HCT116 (cell line): Measurements from ENCODE around the gene TMEM123. TPM values are rescaled to one million over a fixed set of nuclear protein-coding genes. Genes with fewer than 3 reads are reported as not detected.

Experiments used
- ATAC-seq: fragments of 200-7000 bp; cut with Tn5 transposase; 2 replicates; pipeline ENCODE4 v1.9.1; 2020; ENCODE audit warnings: mild to moderate bottlenecking, moderate library complexity
- BruUV-seq: library from RNA; stranded (reverse); fragments of 400-500 nt; replicated peaks from 2 replicates; lab custom pipeline; 2021; lab: Mats Ljungman, UMichigan
- CTCF ChIA-PET: fragments of 300-600 bp; sonication (Branson Sonifier 250); formaldehyde crosslinking; loops from one replicate; lab custom pipeline; 2021; ENCODE audit warnings: antibody characterized with exemption; lab: Charles Lee
- POLR2A ChIA-PET: fragments of 300-600, 350-600 bp; sonication (Branson Sonifier 250); formaldehyde crosslinking; loops from one replicate; lab custom pipeline; 2021; ENCODE audit warnings: antibody characterized with exemption; lab: Charles Lee
- RAD21 ChIA-PET, 2 experiments: fragments of 300-600 bp; sonication (Branson Sonifier 250); formaldehyde crosslinking; loops; one replicate each; lab custom pipeline; 2023; ENCODE audit warnings: low total read pairs in 2 of 2; ENCODE audit not compliant: uncharacterized antibody in 2 of 2, unreplicated experiment in 2 of 2, low non-redundant PET in 1 of 2; lab: Charles Lee
- DNase-seq: peaks from one replicate; pipeline ENCODE4 v3.0.0-alpha.2; 2010; ENCODE audit warnings: low read depth, low spot score
- H2AFZ ChIP-seq: fragments of 200-600 bp; shearing (Covaris generic), sonication (generic); 2 replicates; pipeline ENCODE4 v1.6.1; 2017; ENCODE audit warnings: low read depth, mixed run types, mixed read lengths, antibody characterized with exemption, low read length; ENCODE audit not compliant: poor library complexity, severe bottlenecking
- H3K27ac ChIP-seq: 2 replicates; pipeline ENCODE4 v1.5.1; 2012; ENCODE audit warnings: low read depth, low read length
- H3K27me3 ChIP-seq: fragments of 200-600 bp; sonication (generic); 2 replicates; pipeline ENCODE4 v1.6.1; 2016; ENCODE audit warnings: mixed run types, low read length, mixed read lengths; ENCODE audit not compliant: insufficient read depth
- H3K36me3 ChIP-seq, 2 experiments: fragments of 200-500 bp in 1 of 2; fragments of 200-600 bp in 1 of 2; sonication (Bioruptor generic) in 1 of 2; sonication (generic) in 1 of 2; 2 replicates each; pipeline versions ENCODE4 v1.5.1 to v1.6.1; 2014 to 2016; ENCODE audit warnings: low read length in 2 of 2, inconsistent platforms in 1 of 2, mixed read lengths in 1 of 2, mixed run types in 1 of 2; ENCODE audit not compliant: insufficient read depth in 2 of 2, control insufficient read depth in 1 of 2
- H3K4me1 ChIP-seq, 2 experiments: fragments of 200-600 bp in 1 of 2; sonication (generic) in 1 of 2; 2 replicates each; pipeline versions ENCODE4 v1.5.1 to v1.6.1; 2012 to 2017; ENCODE audit warnings: low read length in 2 of 2, inconsistent platforms in 1 of 2, mild to moderate bottlenecking in 1 of 2, mixed read lengths in 1 of 2, mixed run types in 1 of 2, moderate library complexity in 1 of 2; ENCODE audit not compliant: insufficient read depth in 2 of 2, control insufficient read depth in 1 of 2
- H3K4me2 ChIP-seq: fragments of 200-600 bp; sonication (generic); 2 replicates; pipeline ENCODE4 v1.6.1; 2017; ENCODE audit warnings: mixed run types, low read length, mixed read lengths
- H3K4me3 ChIP-seq, 2 experiments: fragments of 200-600 bp in 1 of 2; sonication (generic) in 1 of 2; replicated peaks in 1 of 2; 2 replicates each; pipeline ENCODE4 v1.5.1; 2011 to 2016; ENCODE audit warnings: low read length in 2 of 2, control low read depth in 1 of 2, low read depth in 1 of 2, mild to moderate bottlenecking in 1 of 2, mixed read lengths in 1 of 2, mixed run types in 1 of 2
- H3K79me2 ChIP-seq: fragments of 200-600 bp; sonication (generic); 2 replicates; pipeline ENCODE4 v1.6.1; 2017; ENCODE audit warnings: mild to moderate bottlenecking, mixed run types, low read length, moderate library complexity, mixed read lengths; ENCODE audit not compliant: insufficient read depth
- H3K9ac ChIP-seq: fragments of 200-600 bp; sonication (generic); 2 replicates; pipeline ENCODE4 v1.6.1; 2016; ENCODE audit warnings: low read length, mixed read lengths
- H3K9me2 ChIP-seq: fragments of 200-600 bp; sonication (generic), shearing (Covaris generic); 2 replicates; pipeline ENCODE4 v1.6.1; 2017; ENCODE audit warnings: mixed run types, mild to moderate bottlenecking, moderate library complexity; ENCODE audit not compliant: insufficient read depth
- H3K9me3 ChIP-seq, 2 experiments: fragments of 200-500 bp in 1 of 2; fragments of 200-600 bp in 1 of 2; sonication (Bioruptor generic) in 1 of 2; sonication (generic) in 1 of 2; 2 replicates each; pipeline ENCODE4 v1.6.1; 2014 to 2017; ENCODE audit warnings: low read length in 2 of 2, mixed read lengths in 2 of 2, inconsistent platforms in 1 of 2, low read depth in 1 of 2, mild to moderate bottlenecking in 1 of 2, mixed run types in 1 of 2, moderate library complexity in 1 of 2; ENCODE audit not compliant: control insufficient read depth in 1 of 2, insufficient read depth in 1 of 2
- H4K20me1 ChIP-seq: fragments of 200-600 bp; sonication (generic), shearing (Covaris generic); 2 replicates; pipeline ENCODE4 v1.6.1; 2017; ENCODE audit warnings: mixed run types, mild to moderate bottlenecking, moderate library complexity; ENCODE audit not compliant: insufficient read depth
- CBX3 ChIP-seq: IDR thresholded peaks from 2 replicates; pipeline ENCODE4 v1.6.1; 2012; ENCODE audit warnings: low read depth
- CEBPB ChIP-seq: IDR thresholded peaks from 2 replicates; pipeline ENCODE4 v1.6.1; 2012; ENCODE audit warnings: low read depth
- EGR1 ChIP-seq: IDR thresholded peaks from 2 replicates; pipeline ENCODE4 v1.6.1; 2012; ENCODE audit warnings: low read depth
- ELF1 ChIP-seq: IDR thresholded peaks from 2 replicates; pipeline ENCODE4 v1.6.1; 2012; ENCODE audit warnings: low read depth, borderline replicate concordance
- FOSL1 ChIP-seq: IDR thresholded peaks from 2 replicates; pipeline ENCODE4 v1.6.1; 2012; ENCODE audit warnings: low read depth
- JUND ChIP-seq: IDR thresholded peaks from 2 replicates; pipeline ENCODE4 v1.6.1; 2012
- POLR2AphosphoS5 ChIP-seq: IDR thresholded peaks from 2 replicates; pipeline ENCODE4 v1.6.1; 2011; ENCODE audit warnings: mild to moderate bottlenecking, low read depth, low read length, moderate library complexity
- SIN3A ChIP-seq: IDR thresholded peaks from 2 replicates; pipeline ENCODE4 v1.6.1; 2012; ENCODE audit warnings: low read depth
- TCF7L2 ChIP-seq: IDR thresholded peaks from 2 replicates; pipeline ENCODE4 v1.7.0; 2011; ENCODE audit warnings: borderline replicate concordance, inconsistent platforms; ENCODE audit not compliant: insufficient read depth, insufficient read length; ENCODE audit errors: extremely low read depth
- YY1 ChIP-seq: IDR thresholded peaks from 2 replicates; pipeline ENCODE4 v1.6.1; 2011; ENCODE audit warnings: low read length, low read depth, moderate library complexity, mild to moderate bottlenecking; ENCODE audit not compliant: insufficient replicate concordance; ENCODE audit errors: extremely low read depth
- ZFX ChIP-seq: fragments of 450-650 bp; IDR thresholded peaks from 2 replicates; pipeline ENCODE4 v1.6.1; 2017
- ZNF274 ChIP-seq: fragments of 200-500 bp; sonication (Bioruptor generic); IDR thresholded peaks from 2 replicates; pipeline ENCODE4 v1.6.1; 2014; ENCODE audit warnings: mild to moderate bottlenecking, low read depth, low read length, inconsistent platforms
- intact Hi-C: fragments of 100-400 bp; cut with micrococcal nuclease; formaldehyde crosslinking; loops from 2 replicates; pipeline ENCODE4 v1.10.0; 2022
- total RNA-seq: library from RNA; stranded (reverse); gene quantifications from one replicate; pipeline ENCODE4 v1.2.1, GENCODE V29; 2021; ENCODE audit not compliant: unreplicated experiment
- TF ChIP-seq, protein P1 (sequence below): IDR thresholded peaks from 2 replicates; pipeline ENCODE4 v1.6.1; 2012; ENCODE audit warnings: low read depth
- TF ChIP-seq, protein P2 (sequence below): IDR thresholded peaks from 2 replicates; pipeline ENCODE4 v1.6.1; 2011; ENCODE audit warnings: mild to moderate bottlenecking, low read length, moderate library complexity; ENCODE audit not compliant: insufficient replicate concordance; ENCODE audit errors: extremely low read depth
- TF ChIP-seq, protein P3 (sequence below): IDR thresholded peaks from 2 replicates; pipeline ENCODE4 v1.6.1; 2012

The TMEM123 gene
- total RNA-seq, 1 experiment from 2014 or later: 217 TPM

DNA sequence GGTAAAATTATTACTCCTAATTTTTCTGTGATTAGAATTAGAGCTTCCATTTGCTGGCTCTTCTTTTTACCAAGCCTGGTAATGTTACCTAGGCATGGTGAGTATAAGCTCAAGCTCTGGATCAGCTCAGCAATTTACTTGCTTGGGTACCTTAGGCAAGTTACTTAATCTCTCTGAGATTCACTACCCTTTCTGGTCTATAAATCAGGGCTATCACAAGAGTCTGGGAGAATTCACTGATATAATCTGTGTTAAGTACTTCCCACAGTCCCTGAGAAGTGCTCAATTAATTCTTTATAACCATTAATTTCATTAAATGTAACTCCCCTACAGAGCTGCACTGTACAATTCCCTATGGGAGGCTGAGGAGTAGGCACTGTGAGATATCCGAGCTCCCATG, 44.2 kb downstream of the TMEM123 start:
- DNase-seq (no peak), ATAC-seq (no peak)
- Histone ChIP-seq H3K9me2 (no peaks in the 10 kb centered on the region), H3K27ac (no peak overlapping the region), H3K9me3 (no peaks in the 10 kb centered on the region), H2AFZ (no peak overlapping the region), H4K20me1 (no peaks in the 10 kb centered on the region), H3K4me3 (no peak overlapping the region), H3K9ac (no peak overlapping the region), H3K4me2 (no peak overlapping the region), H3K79me2 (peaks cover 96% of the 10 kb centered on the region), H3K27me3 (no peaks in the 10 kb centered on the region), H3K36me3 (peaks cover 3 to 7% of the 10 kb centered on the region in 2 experiments; a peak in 1 of 4 replicates), H3K4me1 (peaks cover 0 to 22% of the 10 kb centered on the region in 2 experiments; a peak in 2 of 4 replicates)
- intact Hi-C loops: no loop called here
- CTCF ChIA-PET: interaction anchor here (2.9 kb wide), 2 partner anchors 18 to 258 kb away, joined by 8 to 11 read pairs; no protein-coding TSS in a partner anchor
- TF ChIP-seq SIN3A (no peak), YY1 (no peak), CBX3 (no peak)
- RAD21 ChIA-PET: no interaction called here
- no TSS peak for BruUV-seq
- POLR2A ChIA-PET: no interaction called here

DNA sequence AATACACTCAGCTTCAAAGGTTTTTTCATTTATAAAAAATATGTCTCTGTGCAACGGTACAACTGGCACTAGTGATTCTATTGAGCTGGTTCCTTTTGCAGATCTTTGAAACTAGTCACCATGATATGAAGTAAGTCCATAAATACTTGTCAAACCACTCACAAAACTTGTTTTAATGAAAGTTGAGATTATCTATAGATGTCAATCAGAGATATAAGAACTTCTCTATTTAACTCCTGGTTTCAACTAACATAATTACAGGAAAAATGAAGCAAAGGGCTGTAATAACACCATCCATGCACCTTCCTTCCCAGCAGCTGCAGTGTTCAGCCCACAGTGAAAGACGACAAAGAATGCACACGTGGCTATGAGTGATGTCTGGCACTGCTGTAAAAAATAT, 44.7 kb downstream of the TMEM123 start:
- no TSS peak for BruUV-seq
- Histone ChIP-seq H3K4me3 (no peak overlapping the region), H3K9me3 (no peaks in the 10 kb centered on the region), H3K79me2 (peaks cover 95% of the 10 kb centered on the region), H3K9ac (no peak overlapping the region), H4K20me1 (no peaks in the 10 kb centered on the region), H3K27ac (no peak overlapping the region), H3K4me1 (peaks cover 0 to 18% of the 10 kb centered on the region in 2 experiments; a peak in 2 of 4 replicates), H3K27me3 (no peaks in the 10 kb centered on the region), H3K9me2 (no peaks in the 10 kb centered on the region), H2AFZ (no peak overlapping the region), H3K4me2 (no peak overlapping the region), H3K36me3 (peaks cover 3 to 7% of the 10 kb centered on the region in 2 experiments; a peak in 1 of 4 replicates)
- DNase-seq (no peak), ATAC-seq (no peak)
- POLR2A ChIA-PET: no interaction called here
- CTCF ChIA-PET: interaction anchor here (2.9 kb wide), 2 partner anchors 17 to 258 kb away, joined by 8 to 11 read pairs; no protein-coding TSS in a partner anchor
- intact Hi-C loops: no loop called here
- RAD21 ChIA-PET: no interaction called here
- TF ChIP-seq YY1: no peak
- TF ChIP-seq, protein P1, sequence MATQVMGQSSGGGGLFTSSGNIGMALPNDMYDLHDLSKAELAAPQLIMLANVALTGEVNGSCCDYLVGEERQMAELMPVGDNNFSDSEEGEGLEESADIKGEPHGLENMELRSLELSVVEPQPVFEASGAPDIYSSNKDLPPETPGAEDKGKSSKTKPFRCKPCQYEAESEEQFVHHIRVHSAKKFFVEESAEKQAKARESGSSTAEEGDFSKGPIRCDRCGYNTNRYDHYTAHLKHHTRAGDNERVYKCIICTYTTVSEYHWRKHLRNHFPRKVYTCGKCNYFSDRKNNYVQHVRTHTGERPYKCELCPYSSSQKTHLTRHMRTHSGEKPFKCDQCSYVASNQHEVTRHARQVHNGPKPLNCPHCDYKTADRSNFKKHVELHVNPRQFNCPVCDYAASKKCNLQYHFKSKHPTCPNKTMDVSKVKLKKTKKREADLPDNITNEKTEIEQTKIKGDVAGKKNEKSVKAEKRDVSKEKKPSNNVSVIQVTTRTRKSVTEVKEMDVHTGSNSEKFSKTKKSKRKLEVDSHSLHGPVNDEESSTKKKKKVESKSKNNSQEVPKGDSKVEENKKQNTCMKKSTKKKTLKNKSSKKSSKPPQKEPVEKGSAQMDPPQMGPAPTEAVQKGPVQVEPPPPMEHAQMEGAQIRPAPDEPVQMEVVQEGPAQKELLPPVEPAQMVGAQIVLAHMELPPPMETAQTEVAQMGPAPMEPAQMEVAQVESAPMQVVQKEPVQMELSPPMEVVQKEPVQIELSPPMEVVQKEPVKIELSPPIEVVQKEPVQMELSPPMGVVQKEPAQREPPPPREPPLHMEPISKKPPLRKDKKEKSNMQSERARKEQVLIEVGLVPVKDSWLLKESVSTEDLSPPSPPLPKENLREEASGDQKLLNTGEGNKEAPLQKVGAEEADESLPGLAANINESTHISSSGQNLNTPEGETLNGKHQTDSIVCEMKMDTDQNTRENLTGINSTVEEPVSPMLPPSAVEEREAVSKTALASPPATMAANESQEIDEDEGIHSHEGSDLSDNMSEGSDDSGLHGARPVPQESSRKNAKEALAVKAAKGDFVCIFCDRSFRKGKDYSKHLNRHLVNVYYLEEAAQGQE: no peak
- TF ChIP-seq, protein P2, sequence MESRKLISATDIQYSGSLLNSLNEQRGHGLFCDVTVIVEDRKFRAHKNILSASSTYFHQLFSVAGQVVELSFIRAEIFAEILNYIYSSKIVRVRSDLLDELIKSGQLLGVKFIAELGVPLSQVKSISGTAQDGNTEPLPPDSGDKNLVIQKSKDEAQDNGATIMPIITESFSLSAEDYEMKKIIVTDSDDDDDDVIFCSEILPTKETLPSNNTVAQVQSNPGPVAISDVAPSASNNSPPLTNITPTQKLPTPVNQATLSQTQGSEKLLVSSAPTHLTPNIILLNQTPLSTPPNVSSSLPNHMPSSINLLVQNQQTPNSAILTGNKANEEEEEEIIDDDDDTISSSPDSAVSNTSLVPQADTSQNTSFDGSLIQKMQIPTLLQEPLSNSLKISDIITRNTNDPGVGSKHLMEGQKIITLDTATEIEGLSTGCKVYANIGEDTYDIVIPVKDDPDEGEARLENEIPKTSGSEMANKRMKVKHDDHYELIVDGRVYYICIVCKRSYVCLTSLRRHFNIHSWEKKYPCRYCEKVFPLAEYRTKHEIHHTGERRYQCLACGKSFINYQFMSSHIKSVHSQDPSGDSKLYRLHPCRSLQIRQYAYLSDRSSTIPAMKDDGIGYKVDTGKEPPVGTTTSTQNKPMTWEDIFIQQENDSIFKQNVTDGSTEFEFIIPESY: no peak
- TF ChIP-seq CBX3: no peak
- TF ChIP-seq ZNF274: no peak
- no peak for TF ChIP-seq ZFX
- TF ChIP-seq CEBPB: no peak
- TF ChIP-seq TCF7L2: no peak
- TF ChIP-seq, protein P3, sequence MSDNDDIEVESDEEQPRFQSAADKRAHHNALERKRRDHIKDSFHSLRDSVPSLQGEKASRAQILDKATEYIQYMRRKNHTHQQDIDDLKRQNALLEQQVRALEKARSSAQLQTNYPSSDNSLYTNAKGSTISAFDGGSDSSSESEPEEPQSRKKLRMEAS: no peak
- TF ChIP-seq EGR1: no peak
- TF ChIP-seq ELF1: no peak
- no peak for TF ChIP-seq POLR2AphosphoS5
- no peak for TF ChIP-seq FOSL1
- TF ChIP-seq JUND: no peak
- no peak for TF ChIP-seq SIN3A
